T-helper 17 cell (primary cell): ENCODE results near the gene FBXO44. TPM values are rescaled to one million over a fixed set of nuclear protein-coding genes. Genes with fewer than 3 reads are reported as not detected.
"Not testable (repeated sequence)": the region's sequence is repeated elsewhere in the genome, so short reads cannot be mapped to it uniquely, and the experiment has no call there.

Source experiments
- ATAC-seq: fragments of 150-1000 bp; cut with Tn5 transposase; 2 replicates; pipeline ENCODE4 v1.10.0; 2021; ENCODE audit warnings: mild to moderate bottlenecking, moderate library complexity
- DNase-seq, 3 donors: peaks; one replicate each; pipeline versions ENCODE4 v3.0.0 to v3.0.0-alpha.2; 2020 to 2021
- H3K9me3 ChIP-seq: one replicate; pipeline ENCODE4 v1.7.0; 2013; ENCODE audit warnings: low read length, mild to moderate bottlenecking; ENCODE audit not compliant: control insufficient read depth, poor library complexity, severe bottlenecking
- H3K27ac Mint-ChIP-seq: one replicate; pipeline ENCODE4 v1.8.0; 2022; ENCODE audit warnings: mild to moderate bottlenecking, moderate library complexity, mixed read lengths
- H3K27me3 Mint-ChIP-seq: one replicate; pipeline ENCODE4 v1.8.0; 2022; ENCODE audit warnings: mixed read lengths
- H3K36me3 Mint-ChIP-seq: one replicate; pipeline ENCODE4 v1.8.0; 2022; ENCODE audit warnings: low read depth, mixed read lengths
- H3K4me1 Mint-ChIP-seq: one replicate; pipeline ENCODE4 v1.8.0; 2022; ENCODE audit warnings: mild to moderate bottlenecking, mixed read lengths
- H3K4me3 Mint-ChIP-seq: one replicate; pipeline ENCODE4 v1.8.0; 2022; ENCODE audit warnings: mild to moderate bottlenecking, moderate library complexity, mixed read lengths
- total RNA-seq, 4 donors: library from RNA in 2 of 4; stranded (reverse) in 2 of 4; gene quantifications; one replicate each; pipeline ENCODE4 v1.2.3 and lab custom pipeline; 2022 to 2026

The FBXO44 gene
- total RNA-seq, 2 donors from 2014 or later: 36.2 to 36.5 TPM

- Mint-ChIP-seq H3K4me3 (no peak overlapping the region), H3K27me3 (peaks cover 73% of the 10 kb centered on the region), H3K27ac (no peak overlapping the region), H3K4me1 (no peaks in the 10 kb centered on the region), H3K36me3 (no peaks in the 10 kb centered on the region)
- DNase-seq: no peak
- no peaks in the 10 kb centered on the region for H3K9me3 ChIP-seq
- no peak for ATAC-seq
Measured at GRCh38 chr1:11622398-11622797, 32.3 kb upstream of the FBXO44 start.

GRCh38 chr1:11623702-11624101 is 31.0 kb upstream of the FBXO44 start:
- Mint-ChIP-seq H3K36me3 (no peaks in the 10 kb centered on the region), H3K27me3 (peaks cover 70% of the 10 kb centered on the region), H3K27ac (no peak overlapping the region), H3K4me1 (no peaks in the 10 kb centered on the region), H3K4me3 (no peak overlapping the region)
- ATAC-seq (no peak), DNase-seq (no peak)
- H3K9me3 ChIP-seq: no peaks in the 10 kb centered on the region

- H3K9me3 ChIP-seq: no peaks in the 10 kb centered on the region
- no peak for ATAC-seq
- Mint-ChIP-seq H3K27ac (no peak overlapping the region), H3K27me3 (peaks cover 58% of the 10 kb centered on the region), H3K4me3 (no peak overlapping the region), H3K4me1 (peaks cover 2% of the 10 kb centered on the region), H3K36me3 (no peaks in the 10 kb centered on the region)
- DNase-seq: no peak
Measured at GRCh38 chr1:11626551-11626950, 28.1 kb upstream of the FBXO44 start.

GRCh38 chr1:11628767-11629166 is 25.9 kb upstream of the FBXO44 start:
- ATAC-seq (no peak), DNase-seq (no peak)
- H3K9me3 ChIP-seq: no peaks in the 10 kb centered on the region
- H3K4me1 Mint-ChIP-seq: peaks cover 2% of the 10 kb centered on the region
- peaks cover 40% of the 10 kb centered on the region for H3K27me3 Mint-ChIP-seq
- H3K27ac Mint-ChIP-seq: no peak overlapping the region
- no peak overlapping the region for H3K4me3 Mint-ChIP-seq
- no peaks in the 10 kb centered on the region for H3K36me3 Mint-ChIP-seq

GRCh38 chr1:11629184-11630016 is 25.3 kb upstream of the FBXO44 start:
- no peak overlapping the region for H3K4me3 Mint-ChIP-seq
- H3K9me3 ChIP-seq: no peaks in the 10 kb centered on the region
- no peak overlapping the region for H3K27ac Mint-ChIP-seq
- DNase-seq: no peak
- H3K36me3 Mint-ChIP-seq: no peaks in the 10 kb centered on the region
- no peak for ATAC-seq
- H3K27me3 Mint-ChIP-seq: peaks cover 40% of the 10 kb centered on the region
- H3K4me1 Mint-ChIP-seq: peaks cover 2% of the 10 kb centered on the region

GRCh38 chr1:11634365-11635192 is 20.1 kb upstream of the FBXO44 start:
- no peaks in the 10 kb centered on the region for H3K9me3 ChIP-seq
- Mint-ChIP-seq H3K27me3 (peaks cover 16% of the 10 kb centered on the region), H3K4me3 (no peak overlapping the region), H3K4me1 (peaks cover 2% of the 10 kb centered on the region), H3K36me3 (no peaks in the 10 kb centered on the region), H3K27ac (no peak overlapping the region)
- no peak for ATAC-seq
- DNase-seq: no peak

- H3K4me3 Mint-ChIP-seq: no peak overlapping the region
- no peak for DNase-seq
- peaks cover 26% of the 10 kb centered on the region for H3K27me3 Mint-ChIP-seq
Measured at GRCh38 chr1:11638121-11638520, 16.6 kb upstream of the FBXO44 start.

GRCh38 chr1:11639372-11639771 is 15.3 kb upstream of the FBXO44 start:
- Mint-ChIP-seq H3K27ac (no peak overlapping the region), H3K27me3 (peaks cover 26% of the 10 kb centered on the region), H3K4me1 (peaks cover 3% of the 10 kb centered on the region), H3K4me3 (no peak overlapping the region), H3K36me3 (no peaks in the 10 kb centered on the region)
- no peaks in the 10 kb centered on the region for H3K9me3 ChIP-seq
- DNase-seq: no peak
- ATAC-seq: no peak

More at GRCh38 chr1:11638121-11638520, 16.6 kb upstream of the FBXO44 start:
- Mint-ChIP-seq H3K27ac (no peak overlapping the region), H3K36me3 (no peaks in the 10 kb centered on the region), H3K4me1 (peaks cover 3% of the 10 kb centered on the region)
- H3K9me3 ChIP-seq: no peaks in the 10 kb centered on the region
- no peak for ATAC-seq

GRCh38 chr1:11640101-11640500 is 14.6 kb upstream of the FBXO44 start:
- H3K36me3 Mint-ChIP-seq: no peaks in the 10 kb centered on the region
- H3K9me3 ChIP-seq: no peaks in the 10 kb centered on the region
- H3K27ac Mint-ChIP-seq: no peak overlapping the region
- H3K4me3 Mint-ChIP-seq: no peak overlapping the region
- ATAC-seq: no peak
- DNase-seq: no peak
- peaks cover 22% of the 10 kb centered on the region for H3K27me3 Mint-ChIP-seq
- H3K4me1 Mint-ChIP-seq: peaks cover 3% of the 10 kb centered on the region

GRCh38 chr1:11640944-11641343 is 13.7 kb upstream of the FBXO44 start:
- H3K9me3 ChIP-seq: no peaks in the 10 kb centered on the region
- Mint-ChIP-seq H3K4me3 (no peak overlapping the region), H3K36me3 (no peaks in the 10 kb centered on the region), H3K4me1 (peaks cover 3% of the 10 kb centered on the region), H3K27ac (no peak overlapping the region), H3K27me3 (peaks cover 18% of the 10 kb centered on the region)
- no peak for DNase-seq
- no peak for ATAC-seq

GRCh38 chr1:11641776-11642305 is 12.8 kb upstream of the FBXO44 start:
- Mint-ChIP-seq H3K36me3 (no peaks in the 10 kb centered on the region), H3K27ac (no peak overlapping the region), H3K27me3 (peaks cover 11% of the 10 kb centered on the region), H3K4me1 (peaks cover 3% of the 10 kb centered on the region), H3K4me3 (no peak overlapping the region)
- no peaks in the 10 kb centered on the region for H3K9me3 ChIP-seq
- ATAC-seq (no peak), DNase-seq (no peak)

- H3K36me3 Mint-ChIP-seq, H3K4me1 Mint-ChIP-seq, H3K27ac Mint-ChIP-seq, H3K4me3 Mint-ChIP-seq, H3K9me3 ChIP-seq: not testable (repeated sequence)
- DNase-seq (peak; percentile 35 to 63 (median 47)), ATAC-seq (peak; percentile 81)
- peaks cover 11% of the 10 kb centered on the region for H3K27me3 Mint-ChIP-seq
Measured at GRCh38 chr1:11642418-11643017, 12.2 kb upstream of the FBXO44 start.

GRCh38 chr1:11643782-11644181 is 10.9 kb upstream of the FBXO44 start:
- Mint-ChIP-seq H3K4me1 (peaks cover 3% of the 10 kb centered on the region), H3K4me3 (no peak overlapping the region), H3K36me3 (no peaks in the 10 kb centered on the region), H3K27me3 (peaks cover 11% of the 10 kb centered on the region), H3K27ac (no peak overlapping the region)
- DNase-seq: no peak
- no peak for ATAC-seq
- no peaks in the 10 kb centered on the region for H3K9me3 ChIP-seq
